ENCODE measurements around the gene UCK1.

Gene UCK1

DNA sequence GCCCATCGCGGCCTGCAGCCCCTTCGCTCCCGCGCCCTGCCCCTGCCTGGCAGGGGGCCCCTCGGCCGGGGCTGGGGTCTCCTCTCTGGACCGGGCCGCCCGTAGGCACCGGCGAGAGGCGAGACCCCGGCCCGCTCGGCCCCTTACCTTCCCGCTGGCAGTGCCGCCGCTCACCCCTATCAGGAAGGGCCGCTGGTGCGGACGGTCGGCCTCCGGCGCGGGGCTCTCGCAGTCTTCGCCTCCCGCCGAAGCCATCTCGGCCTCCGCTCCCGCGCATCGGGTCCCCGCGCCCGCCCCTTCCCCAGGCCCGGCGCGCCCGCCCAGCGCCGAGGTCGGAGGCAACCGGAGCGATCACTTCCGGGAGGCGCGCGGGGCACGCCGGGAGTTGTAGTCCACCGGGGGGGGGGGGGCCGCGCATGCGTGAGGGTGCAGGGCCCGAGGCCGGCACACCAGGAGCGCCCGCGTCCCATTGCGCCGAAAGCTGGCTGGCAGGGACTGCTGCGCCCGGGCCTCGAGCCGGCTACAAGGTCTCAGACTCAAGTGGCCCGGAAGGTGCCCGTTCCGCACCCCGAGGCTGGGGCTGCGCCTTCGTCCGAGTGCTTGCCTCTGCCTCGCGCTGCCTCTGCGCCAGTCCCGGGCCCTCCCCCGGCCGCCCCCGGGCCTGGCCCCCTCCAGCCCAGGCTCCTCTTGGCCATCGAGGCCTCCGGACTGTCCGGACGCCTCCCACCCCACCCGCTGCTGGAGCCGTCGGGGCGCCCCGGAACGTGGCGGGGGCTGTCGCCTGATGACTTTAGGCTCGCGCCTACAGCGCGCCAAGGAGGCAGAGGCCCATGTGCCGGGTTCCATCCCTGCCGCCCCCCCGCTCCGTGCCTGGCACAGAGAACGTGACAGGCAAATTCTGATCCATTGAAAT is at the start of gene UCK1:
TSS of gene UCK1 (minus strand) at position 344 of the 913 bp plus-strand sequence. CDS start at position 255, 89 bp downstream.
- peak; percentile 97 for DNase-seq (ENCODE audit: low spot score)

DNA sequence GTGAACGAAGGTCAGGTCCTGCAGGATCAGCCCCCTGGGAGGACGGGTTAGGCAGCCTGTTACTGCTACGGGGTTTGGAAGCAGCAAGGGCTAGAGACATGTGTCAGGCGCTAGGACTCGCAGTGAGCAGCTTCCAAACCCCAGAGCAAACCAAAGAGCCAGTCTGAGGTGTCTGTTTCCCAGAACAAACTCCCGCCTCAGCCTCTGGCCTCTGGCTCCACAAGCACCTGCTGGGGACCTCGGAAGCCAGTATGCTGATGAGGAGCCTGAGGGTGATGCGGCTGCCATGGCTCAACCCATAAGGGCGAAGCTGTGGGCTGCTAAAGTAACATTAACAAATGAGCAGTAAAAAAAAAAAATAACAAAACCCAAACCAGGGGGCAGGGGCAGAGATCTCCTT is 49.3 kb upstream of the UCK1 start:
- no peak for DNase-seq (ENCODE audit: low spot score)

DNA sequence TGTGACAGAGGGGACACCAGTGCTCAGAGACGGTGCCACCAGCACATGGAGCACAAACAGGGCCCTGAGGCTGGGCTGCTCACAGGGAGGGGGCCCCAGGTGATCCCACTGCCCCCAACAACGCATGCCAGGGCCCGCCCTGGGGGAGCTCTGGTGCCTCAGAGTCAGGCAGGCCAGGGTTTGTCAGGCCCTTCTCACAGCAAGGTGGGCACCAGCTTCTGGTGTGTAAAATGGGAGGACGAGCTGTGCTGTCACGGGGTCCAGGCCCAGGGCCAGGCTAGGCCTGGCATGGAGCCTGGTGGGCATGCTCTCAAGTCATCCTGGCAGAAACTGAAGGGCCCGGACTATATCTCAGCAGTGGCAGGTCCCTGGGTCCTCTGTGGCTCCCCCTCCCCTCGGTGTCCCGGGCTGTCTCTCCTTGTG is 48.7 kb upstream of the UCK1 start:
- DNase-seq (ENCODE audit: low spot score): no peak

DNA sequence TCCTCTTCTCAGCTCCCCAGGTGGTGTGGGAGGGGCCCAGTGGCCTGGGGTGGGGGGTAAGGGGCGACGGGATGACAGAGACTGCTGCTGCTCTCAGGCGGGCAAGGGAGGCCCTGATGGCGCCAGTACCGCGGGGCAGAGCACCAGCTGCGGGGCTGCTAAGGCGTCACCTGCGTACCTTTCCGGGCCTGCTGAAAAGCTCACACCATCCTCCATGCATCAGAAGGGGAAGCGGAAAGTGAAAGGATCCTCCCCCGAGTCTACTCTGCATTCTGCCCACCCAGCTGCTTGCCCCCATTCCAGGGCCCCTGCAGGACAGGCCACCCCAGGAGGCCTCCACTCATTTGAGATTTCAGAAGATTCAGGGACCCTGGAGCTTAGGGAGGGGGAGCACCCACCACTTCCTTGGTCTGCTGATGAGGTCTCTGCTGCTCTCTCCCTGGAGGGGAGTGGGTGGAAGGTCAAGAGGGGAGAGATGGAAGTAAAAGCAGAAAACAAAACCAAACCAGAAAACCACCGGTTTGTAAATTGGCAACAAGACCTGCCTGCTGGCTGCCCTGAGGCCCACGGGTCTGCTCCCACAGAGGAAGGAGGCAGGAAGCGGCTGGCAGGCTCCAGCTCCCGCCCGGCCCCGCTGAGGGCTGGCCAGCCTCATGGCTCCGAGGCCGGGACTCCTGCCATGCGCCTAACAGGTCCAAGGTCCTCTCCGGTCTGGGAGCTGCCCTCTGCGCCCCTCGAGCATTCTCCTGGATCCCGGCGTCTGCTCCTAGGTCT is 47.9 kb upstream of the UCK1 start:
- no peak for DNase-seq (ENCODE audit: low spot score)

DNA sequence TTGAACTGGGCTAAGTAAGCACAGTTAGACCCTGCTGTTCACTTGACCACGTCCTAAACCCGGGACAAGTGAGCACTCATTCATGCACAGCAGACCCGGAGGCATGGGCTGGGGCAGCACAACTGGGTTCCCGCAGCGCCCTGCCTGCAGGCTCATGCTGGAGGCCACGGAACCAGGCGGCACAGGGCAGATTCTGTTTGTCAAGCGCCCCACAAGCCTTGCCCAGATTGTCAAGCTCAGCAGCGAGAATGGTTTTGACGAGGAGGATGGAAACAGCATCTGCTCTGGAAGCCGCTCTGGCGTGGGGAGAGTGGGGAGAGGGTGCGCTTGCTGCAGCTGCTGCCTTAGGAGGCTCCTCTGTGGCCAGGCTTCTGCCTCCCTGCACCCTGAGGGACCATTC is 47.0 kb upstream of the UCK1 start:
- DNase-seq (ENCODE audit: low spot score): no peak

DNA sequence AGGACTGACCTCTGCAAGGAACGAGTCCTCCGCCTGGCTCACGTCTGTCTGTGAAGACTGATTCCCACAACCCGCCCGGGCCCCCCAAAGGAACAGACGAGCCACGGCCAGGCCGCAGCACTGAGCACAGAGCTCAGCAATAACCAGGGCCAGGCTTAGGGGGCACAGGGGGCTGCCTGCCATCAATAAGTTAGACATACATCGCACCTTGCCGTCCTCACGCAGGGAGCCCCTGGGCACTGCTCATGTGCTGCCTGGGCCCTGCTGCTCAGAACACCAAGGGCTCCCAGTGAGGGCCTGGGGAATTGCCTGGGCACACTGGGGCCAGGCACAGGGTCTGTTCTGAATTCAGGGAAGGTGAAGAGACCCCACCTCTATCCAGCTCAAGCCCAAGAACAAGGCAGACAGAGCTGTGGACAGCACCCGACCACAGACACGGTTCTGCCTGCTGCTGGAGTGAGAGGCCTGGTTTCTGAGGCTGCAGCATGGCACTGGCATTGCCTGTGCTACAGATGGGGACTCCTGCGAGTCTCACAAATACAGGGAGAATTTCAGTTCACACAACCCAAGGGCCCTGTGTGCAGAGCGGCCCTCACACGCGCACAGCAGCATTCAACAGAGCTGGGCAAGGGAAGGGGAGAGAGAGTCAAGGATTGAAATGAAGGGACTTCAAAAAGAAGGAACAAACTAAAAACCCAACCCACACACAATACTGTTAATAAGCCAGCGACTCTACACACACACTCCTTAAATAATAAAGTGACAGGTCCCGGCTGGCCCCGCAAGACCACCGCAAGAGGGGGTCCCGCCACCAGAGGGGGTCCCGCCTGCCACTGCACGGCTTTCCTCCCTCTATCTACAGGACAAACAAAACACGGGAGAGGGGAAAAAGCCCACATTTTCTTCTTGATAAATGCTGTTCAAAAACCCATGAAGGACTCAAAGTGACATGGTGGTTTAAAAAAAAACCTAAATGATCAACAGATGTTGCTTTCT is 46.2 kb upstream of the UCK1 start:
- no peak for DNase-seq (ENCODE audit: low spot score)

DNA sequence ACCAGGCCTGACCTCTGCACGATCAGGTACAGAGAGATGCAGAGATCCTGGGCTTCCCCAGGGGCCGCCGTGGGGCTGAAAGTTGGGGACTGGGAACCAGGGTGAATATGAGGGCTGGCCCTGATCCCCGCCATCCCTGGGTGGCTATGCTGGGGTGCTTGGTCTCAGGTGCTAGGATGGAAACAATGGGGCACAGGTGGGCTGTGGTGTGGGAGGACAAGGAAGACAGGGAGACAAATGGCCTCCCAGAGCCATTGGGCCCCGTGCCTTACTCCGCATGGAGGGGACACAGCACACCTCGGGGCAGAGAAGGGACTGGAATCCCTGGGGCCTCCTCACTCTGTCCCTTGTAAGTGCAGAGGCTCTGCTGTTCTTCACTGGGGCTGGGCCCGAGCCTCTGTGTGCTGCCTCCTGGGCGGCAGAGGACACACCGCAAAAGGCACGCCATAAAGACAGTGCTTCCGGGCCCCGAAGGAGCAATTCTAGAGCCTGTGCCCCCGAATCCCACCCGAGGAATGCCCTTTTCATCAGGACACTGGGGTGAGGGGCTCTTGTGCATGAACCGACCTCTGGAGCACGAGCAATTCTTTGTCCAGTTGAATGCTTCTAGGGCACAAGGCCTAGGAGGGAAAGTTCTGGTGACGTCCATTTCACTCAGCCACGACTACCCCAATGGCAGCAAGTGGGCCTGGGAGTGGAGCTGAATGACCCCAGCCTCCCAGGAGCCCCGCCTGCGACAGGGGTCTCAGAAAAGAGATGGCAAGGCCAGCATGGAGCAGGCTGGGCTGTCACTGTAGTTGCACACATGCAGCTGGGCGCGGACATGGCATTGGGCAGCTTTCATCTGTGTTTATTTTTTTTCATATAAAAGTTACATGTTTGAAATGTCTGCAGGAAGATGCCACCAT is 45.1 kb upstream of the UCK1 start:
- DNase-seq (ENCODE audit: low spot score): no peak

DNA sequence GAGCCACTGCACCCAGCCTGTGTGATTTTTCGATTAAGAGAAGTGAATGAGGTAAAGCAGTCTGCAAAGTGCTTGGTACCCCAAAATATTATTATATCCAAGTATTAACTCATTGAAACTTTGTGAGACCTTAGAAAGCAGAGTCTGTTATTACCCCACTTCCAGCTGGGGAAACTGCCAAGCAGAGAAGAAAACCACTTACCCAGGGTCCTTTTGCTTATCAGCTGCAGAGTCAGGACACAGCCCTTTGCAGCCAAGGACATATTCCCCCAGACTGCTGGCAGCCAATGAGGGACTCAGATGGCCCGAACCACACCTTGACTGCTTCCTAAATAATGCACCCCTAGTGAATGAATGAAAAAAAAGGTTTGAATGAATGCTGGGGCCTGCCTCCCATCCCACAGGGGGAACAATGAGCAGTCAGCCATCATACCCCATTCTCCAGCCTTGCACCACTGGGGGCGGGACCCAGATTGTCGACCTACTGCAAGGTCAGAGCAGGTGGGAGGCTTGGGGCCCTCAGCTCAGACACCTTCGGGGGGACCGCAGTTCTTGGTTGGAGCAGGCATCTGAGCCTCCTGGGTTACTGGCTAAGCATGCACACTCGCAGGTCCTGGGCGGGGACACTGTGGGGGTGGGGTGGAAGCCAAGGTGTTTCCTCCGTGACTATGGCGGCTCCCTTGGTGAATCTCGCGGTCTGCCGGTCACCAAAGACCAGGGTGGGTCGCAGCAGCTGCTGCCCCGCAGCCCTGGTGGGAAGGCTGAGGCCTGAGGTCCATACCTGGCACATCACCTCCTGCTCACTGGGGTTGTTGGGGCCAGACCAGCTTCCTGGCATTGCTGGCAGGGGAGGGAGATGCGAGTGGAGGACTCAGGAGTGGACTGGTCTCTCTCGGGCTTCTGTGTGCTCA is 43.9 kb upstream of the UCK1 start:
- no peak for DNase-seq (ENCODE audit: low spot score)

DNA sequence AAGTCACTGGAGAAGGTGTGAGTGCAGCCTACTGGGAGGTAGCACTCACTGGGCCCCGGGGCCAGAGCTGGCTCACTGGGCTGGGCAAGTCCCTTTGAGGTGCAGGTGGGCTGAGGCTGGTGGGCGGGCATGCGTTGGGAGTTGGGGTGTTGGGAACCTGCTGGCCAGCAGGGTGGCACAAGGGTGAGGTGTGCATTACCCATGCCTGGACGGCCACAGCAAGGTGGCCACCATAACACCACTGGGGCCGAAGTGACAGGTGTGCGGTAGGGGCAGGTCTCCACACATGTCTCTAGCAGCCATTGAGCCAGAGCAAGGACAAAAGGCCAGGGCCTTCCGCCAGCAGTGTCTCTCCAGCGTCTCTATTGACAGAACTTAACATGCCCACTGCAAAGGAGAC is 36.8 kb upstream of the UCK1 start:
- DNase-seq (ENCODE audit: low spot score): no peak

DNA sequence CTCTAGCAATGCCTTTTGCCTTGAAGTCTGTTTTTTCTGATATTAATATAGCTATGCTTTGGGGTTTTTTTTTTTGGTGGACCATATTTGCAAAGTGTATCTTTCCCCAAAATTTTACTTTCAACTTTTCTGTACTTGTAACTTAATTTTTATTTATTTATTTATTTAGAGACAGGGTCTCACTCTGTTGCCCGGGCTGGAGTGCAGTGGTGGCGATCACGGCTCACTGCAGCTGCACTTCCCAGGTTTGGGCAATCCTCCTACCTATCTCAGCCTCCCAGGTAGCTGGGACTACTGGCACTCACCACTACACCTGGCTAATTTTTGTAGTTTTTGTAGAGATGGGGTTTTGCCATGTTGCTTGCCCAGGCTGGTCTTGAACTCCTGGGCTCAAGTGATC is 35.1 kb upstream of the UCK1 start:
- DNase-seq (ENCODE audit: low spot score): no peak

DNA sequence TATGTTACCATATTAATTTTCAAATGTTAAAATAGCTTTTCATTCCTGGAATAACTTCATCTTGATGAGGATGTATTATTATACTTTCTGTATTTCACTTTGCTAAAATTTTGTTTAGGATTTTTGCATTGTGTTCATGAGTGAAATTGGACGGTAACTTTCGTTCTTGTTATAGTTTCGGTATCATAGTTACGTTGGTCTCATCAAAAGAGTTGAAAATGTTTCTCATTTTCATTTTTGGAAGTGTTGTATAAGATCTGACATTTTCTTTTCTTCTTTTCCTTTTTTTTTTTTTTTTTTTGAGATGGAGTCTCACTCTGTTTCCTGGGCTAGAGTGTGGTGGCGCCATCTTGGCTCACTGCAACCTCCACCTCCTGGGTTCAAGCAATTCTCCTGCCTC is 34.3 kb upstream of the UCK1 start:
- DNase-seq (ENCODE audit: low spot score): no peak

DNA sequence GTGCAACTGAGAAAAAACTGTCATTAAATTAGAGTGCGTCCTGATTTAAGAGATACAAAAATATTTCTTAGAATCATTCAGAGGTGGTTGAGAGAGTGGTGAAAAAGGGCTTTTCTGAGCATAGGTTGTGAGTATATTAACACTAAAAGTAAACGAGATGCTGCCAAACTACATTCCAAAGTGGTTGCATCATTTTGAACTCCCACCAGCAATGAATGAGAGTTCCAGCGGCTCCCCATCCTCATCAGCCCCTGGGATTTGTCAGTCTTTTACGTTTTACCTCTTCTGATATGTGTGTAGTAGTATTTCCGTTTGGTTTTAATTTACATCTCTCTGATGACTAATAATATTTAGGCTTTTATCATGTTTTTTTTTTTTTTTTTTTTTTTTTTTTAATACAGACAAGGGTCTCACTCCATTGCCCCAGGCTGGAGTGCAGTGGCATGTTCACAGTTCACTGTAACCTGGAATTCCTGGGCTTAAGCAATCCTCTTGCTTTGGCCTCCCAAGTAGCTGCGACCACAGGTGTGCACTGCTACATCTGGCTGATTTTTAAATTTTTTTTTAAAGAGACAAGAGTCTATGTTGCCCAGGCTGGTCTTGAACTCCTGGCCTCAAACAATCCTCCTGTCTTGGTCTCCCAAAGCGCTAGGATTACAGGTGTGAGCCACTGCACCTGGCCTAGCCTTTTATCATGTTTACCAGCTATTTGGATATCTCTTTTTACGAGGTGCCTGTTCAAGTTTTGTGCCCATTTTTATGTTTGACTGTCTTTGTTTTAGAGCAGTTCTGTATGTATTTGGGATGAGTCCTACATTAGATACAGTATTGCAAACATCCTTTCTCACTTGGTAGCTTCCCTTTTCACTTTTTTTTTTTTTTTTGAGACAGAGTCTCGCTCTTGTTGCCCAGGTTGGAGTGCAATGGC is 31.2 kb upstream of the UCK1 start:
- DNase-seq (ENCODE audit: low spot score): peak; percentile 67

DNA sequence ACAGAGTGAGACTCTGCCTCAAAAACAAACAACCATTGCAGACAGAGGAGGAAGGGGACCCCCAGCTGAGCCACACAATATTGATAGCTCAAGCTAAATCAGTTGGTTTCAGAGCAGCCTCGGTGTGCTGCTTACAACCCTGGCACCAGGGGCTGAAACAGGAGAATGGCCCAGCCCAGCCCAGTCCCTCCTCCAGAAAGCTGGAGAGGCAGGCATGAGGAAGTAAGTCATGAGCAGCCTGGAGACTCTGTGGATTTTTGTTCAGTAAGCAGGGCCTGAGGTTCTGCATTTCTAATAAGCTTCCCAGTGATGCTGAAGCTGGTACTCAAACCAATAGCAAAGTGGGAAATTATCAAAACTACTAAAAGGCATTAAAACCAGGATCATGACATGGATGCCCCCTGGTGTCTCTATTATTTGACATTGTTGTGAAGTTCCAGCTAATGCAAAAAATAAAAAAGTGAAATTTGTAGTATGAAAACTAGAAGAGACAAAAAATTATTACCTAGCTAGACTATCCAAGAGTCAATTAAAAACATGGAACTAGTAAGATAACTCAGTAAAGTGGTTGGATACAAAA is 28.4 kb upstream of the UCK1 start:
- no peak for DNase-seq (ENCODE audit: low spot score)

DNA sequence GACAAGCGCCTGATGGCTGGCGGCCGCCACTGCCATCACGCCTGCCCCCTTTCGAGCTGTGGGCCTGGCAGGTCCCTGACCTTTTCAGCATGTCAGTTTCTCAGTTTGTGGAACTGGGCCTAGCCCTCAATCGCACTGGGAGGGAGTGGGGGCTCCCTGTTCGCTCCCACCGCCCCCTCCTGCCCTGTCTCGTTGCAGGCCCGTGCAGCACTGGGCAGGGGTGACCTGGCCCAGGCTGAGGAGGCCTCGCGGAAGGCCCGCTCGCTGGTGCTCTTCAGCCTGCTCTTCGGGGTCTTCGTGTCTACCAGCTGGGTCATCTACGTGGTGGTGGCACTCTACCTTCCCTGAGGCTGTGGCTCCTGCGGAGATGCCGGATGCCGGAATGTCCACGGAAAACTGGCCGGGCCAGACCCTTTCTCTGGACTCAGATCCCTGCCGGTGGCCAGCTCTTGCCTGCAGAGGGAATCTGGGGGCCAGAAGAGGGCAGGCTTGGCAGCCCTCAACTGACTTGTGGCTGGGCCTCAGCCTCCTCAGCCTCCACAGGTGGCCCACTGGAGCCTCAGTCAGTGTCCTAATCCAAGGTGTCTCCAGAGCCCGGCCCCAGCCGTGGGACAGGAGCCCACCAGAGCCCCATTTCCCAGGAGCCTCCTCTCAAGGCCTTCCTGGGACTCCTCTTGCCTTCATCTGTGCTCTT is 26.9 kb upstream of the UCK1 start:
- DNase-seq (ENCODE audit: low spot score): no peak

DNA sequence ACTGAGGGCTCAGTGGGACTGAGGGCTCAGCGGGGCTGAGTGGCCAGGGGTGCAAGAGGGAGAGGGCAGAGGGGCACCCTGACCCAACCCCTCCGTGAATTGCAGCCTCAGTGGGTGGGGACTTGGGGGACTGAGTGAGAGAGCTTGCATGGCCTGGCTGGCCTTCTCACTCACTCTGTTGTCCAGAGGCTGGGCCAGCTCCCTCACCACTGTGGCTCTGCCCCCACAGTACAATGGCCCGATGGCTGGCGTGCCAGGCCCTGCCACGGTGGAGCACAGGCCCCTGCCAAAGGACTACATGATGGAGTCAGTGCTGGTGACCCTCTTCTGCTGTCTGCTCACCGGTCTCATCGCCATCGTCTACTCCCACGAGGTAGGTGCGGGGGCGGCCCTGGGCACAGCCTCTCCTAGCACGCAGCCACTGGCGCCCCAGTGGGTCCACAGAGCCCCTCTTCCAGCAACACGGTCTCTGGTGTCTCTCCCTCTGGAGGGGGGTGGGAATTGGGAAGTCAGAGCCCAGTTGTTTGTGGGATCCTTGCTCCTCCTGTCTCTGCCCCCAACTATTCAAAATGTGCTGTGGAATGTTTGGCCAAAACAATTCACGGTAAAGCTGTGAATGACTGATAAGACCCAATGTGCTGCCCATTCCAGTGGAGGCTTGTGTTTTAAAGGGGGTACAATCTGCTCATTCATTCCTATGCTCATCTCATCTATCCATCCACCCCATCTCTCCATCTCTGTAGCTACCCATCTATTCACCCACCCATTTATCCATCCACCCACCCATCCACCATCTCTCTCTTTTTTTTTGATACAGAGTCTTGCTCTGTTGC is 25.0 kb upstream of the UCK1 start:
- DNase-seq (ENCODE audit: low spot score): no peak

DNA sequence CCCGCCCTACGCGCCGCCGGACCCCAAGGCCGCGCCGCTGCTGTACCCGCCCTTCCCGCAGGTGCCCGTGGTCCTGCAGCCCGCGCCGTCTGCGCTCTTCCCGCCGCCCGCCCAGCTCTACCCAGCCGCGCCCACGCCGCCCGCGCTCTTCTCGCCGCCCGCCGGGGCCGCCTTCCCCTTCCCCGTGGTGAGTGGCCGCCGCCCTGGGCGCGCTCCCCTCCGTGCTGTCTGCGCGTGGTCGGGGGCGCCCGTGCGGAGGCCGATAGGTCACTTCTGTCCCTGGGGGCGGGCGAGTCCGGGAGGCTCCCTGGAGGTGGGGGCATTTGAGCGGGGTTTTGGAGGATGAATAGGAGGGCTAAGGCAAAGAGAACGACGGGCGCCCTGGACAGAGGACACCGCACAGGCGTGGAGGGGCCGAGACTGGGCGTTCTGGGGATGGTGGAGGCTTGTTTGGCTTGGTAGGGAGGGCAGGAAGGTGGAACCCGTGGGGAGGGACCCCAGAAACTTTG is 23.8 kb upstream of the UCK1 start:
- no peak for DNase-seq (ENCODE audit: low spot score)
